Esophagus (tissue), 2 donors: Measurements from ENCODE around the gene EML4. TPM values are rescaled to one million over a fixed set of nuclear protein-coding genes. Genes with fewer than 3 reads are reported as not detected.

Source experiments
- H3K27ac ChIP-seq, 2 donors: one replicate each; pipeline ENCODE4 v1.5.1; 2013; ENCODE audit warnings: low read depth in 2 of 2, mild to moderate bottlenecking in 2 of 2, inconsistent platforms in 1 of 2, low read length in 1 of 2, moderate library complexity in 1 of 2
- H3K27me3 ChIP-seq, 2 donors: one replicate each; pipeline ENCODE4 v1.6.1; 2013; ENCODE audit warnings: low read length in 2 of 2, control low read depth in 1 of 2, mild to moderate bottlenecking in 1 of 2; ENCODE audit not compliant: insufficient read depth in 2 of 2, control insufficient read depth in 1 of 2
- H3K36me3 ChIP-seq, 2 donors: one replicate each; pipeline ENCODE4 v1.6.1; 2013; ENCODE audit warnings: low read length in 1 of 2; ENCODE audit not compliant: control insufficient read depth in 2 of 2, insufficient read depth in 2 of 2
- H3K4me1 ChIP-seq, 2 donors: one replicate each; pipeline ENCODE4 v1.6.1; 2013; ENCODE audit warnings: low read length in 1 of 2; ENCODE audit not compliant: control insufficient read depth in 2 of 2, insufficient read depth in 2 of 2
- H3K4me3 ChIP-seq, 2 donors: one replicate each; pipeline ENCODE4 v1.5.1; 2013; ENCODE audit warnings: low read length in 2 of 2, mild to moderate bottlenecking in 2 of 2, low read depth in 1 of 2, moderate library complexity in 1 of 2
- H3K9me3 ChIP-seq, 2 donors: one replicate each; pipeline ENCODE4 v1.6.1; 2013; ENCODE audit warnings: mild to moderate bottlenecking in 2 of 2, low read depth in 1 of 2, low read length in 1 of 2, moderate library complexity in 1 of 2; ENCODE audit not compliant: control insufficient read depth in 2 of 2, insufficient read depth in 1 of 2
- WGBS, 2 donors: extraction: QIAGEN DNeasy Blood & Tissue Kit; methylation state at CpG; one replicate each; pipeline ENCODE4 v1.1.7; 2013; 5-methylcytosine and 5-hydroxymethylcytosine counted together
- polyA plus RNA-seq, 2 donors: library from polyadenylated mRNA; stranded (reverse); fragments of 200-250 nt; gene quantifications; one replicate each; pipeline ENCODE4 v1.2.3, GENCODE V29; 2013
- donor health status: healthy with polysubstance abuse.
- donor health status: Bipolar disorder and iron deficiency.

EML4 gene
- polyA plus RNA-seq, 2 donors: 8.7 to 9.6 TPM

DNA sequence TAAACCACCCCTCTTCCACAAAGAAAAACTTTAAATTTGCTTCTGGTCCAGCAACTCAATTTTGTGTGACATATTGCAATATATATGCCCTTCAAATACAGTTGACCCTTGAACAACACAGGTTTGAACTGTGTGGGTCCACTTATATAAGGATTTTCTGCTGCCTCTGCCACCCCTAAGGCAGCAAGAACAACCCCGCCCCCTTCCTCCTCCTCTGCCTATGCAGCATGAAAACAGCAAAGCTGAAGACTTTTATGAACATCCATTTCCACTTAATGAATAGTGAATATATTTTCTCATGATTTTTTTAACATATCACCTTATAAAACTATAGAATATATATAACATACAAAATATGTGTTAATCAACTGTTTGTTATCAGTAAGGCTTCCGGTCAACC is 58.3 kb downstream of the EML4 start:
- no peaks in the 10 kb centered on the region for H3K9me3 ChIP-seq
- no peaks in the 10 kb centered on the region for H3K27me3 ChIP-seq
- no peak overlapping the region for H3K4me3 ChIP-seq
- H3K36me3 ChIP-seq: no peaks in the 10 kb centered on the region
- H3K4me1 ChIP-seq: no peaks in the 10 kb centered on the region
- H3K27ac ChIP-seq: no peak overlapping the region
- WGBS, 2 donors: 96% methylated on average over 2 of the region's 2 CpGs

DNA sequence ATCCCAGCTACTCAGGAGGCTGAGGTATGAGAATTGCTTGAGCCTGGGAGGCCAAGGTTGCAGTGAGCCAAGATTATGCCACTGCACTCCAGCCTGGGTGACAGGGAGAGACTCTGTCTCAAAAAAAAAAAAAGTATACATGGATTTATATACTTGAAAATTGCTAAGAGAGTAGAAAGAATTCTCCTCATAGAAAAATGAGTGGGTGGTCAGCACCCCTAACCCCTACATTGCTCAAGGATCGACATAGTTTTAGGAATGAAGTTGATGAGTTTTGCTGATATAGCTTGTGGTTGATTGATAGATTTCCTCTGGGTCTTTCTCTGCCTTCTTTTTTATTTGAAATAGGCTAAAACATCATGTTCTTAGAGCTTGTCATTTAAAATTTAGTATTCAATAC is 58.9 kb downstream of the EML4 start:
- Histone ChIP-seq H3K27ac (no peak overlapping the region), H3K27me3 (no peaks in the 10 kb centered on the region), H3K4me1 (peaks cover 0 to 3% of the 10 kb centered on the region in 2 donors), H3K36me3 (no peaks in the 10 kb centered on the region), H3K4me3 (no peak overlapping the region), H3K9me3 (no peaks in the 10 kb centered on the region)
- 81 to 91% methylated on average over 1 of the region's 1 CpG for WGBS, 2 donors

DNA sequence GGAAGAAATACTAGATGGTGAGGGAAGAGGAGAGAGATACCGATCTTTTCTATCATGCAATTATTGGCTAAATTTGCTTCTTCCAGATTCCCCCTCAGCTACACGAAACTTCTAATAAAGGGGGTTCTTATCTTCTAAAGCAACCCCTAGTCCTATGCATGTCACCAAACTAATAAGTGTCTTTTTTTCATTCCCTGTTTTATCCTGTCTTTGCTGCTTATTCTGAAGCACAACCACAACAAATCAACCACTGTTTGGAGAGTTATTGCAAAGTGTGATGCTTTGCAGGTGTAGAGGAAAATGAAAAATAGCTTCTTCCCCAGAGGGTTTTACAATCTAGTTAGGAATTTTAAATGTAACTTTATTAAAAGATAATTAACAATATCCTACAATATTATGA is 60.8 kb downstream of the EML4 start:
- Histone ChIP-seq H3K4me1 (peaks cover 0 to 3% of the 10 kb centered on the region in 2 donors), H3K36me3 (no peaks in the 10 kb centered on the region), H3K27ac (no peak overlapping the region), H3K4me3 (no peak overlapping the region), H3K27me3 (no peaks in the 10 kb centered on the region), H3K9me3 (no peaks in the 10 kb centered on the region)
- WGBS, 2 donors: 92 to 100% methylated on average over 2 of the region's 2 CpGs

DNA sequence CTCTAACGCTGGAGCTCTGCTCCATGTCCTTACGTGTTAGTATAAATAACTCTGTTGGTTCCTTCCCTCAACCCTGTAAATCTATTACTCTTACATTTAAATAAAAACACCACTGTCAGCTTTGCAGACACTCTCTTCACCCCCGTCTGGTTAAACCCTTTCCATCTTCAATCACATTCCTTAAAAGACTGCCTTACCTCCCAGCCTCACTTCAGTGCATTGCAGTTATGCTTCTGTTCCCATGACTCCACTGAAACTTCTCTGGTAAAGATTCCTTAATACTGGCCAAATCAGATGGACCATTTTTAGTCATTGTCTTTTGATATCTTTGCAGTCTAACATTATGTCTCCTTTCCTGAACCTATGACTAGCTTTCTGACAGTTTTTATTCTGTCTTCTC is 61.7 kb downstream of the EML4 start:
- Histone ChIP-seq H3K27ac (no peak overlapping the region), H3K4me1 (peaks cover 0 to 3% of the 10 kb centered on the region in 2 donors), H3K36me3 (no peaks in the 10 kb centered on the region), H3K9me3 (no peaks in the 10 kb centered on the region), H3K4me3 (no peak overlapping the region), H3K27me3 (no peaks in the 10 kb centered on the region)
- 80 to 87% methylated on average over 3 of the region's 3 CpGs for WGBS, 2 donors

DNA sequence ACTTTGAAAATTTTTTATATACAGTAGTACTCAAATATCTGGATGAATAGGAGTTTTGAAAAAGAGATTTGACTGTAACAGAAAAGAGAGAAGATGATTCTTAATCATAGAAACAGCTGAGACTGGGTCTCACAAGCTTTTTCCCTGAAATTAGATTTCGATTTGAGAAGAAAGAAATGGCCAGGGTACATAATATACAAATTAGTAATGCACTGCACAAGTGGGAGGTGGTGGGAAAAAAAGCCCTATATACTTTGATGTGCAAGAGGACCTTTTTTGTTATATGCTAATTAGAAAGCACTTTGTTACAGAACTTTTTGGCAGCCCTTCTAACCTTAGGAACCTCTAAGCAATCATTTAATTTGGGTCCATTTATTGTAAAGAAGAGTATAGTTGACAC is 62.9 kb downstream of the EML4 start:
- 83 to 84% methylated on average over 1 of the region's 1 CpG for WGBS, 2 donors
- Histone ChIP-seq H3K4me1 (peaks cover 0 to 3% of the 10 kb centered on the region in 2 donors), H3K9me3 (no peaks in the 10 kb centered on the region), H3K36me3 (no peaks in the 10 kb centered on the region), H3K4me3 (no peak overlapping the region), H3K27ac (no peak overlapping the region), H3K27me3 (no peaks in the 10 kb centered on the region)

DNA sequence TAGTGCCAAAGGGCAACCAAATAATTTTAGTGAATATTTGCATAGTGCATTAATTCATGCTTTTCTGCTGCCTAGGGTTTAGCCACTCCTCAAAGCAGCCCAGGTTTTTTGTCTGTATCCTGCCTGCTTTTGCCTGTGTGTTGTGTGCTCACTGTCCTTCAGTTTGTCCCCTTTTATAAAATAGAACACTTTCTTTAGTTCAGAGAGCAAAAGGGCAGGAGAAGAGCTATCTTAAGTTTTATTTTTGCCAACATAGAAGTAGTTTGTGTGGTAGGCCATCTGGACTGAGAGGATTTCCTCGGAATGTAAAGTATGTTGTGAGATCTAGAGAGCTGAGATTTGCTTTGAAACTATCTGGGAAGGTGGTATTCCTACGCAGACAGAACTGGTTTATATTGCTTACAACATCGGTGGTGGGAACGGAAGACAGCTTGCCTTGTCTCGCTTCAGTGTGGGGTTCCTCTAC is 64.9 kb downstream of the EML4 start:
- no peak overlapping the region for H3K27ac ChIP-seq
- WGBS, 2 donors: 61 to 75% methylated on average over 5 of the region's 5 CpGs

DNA sequence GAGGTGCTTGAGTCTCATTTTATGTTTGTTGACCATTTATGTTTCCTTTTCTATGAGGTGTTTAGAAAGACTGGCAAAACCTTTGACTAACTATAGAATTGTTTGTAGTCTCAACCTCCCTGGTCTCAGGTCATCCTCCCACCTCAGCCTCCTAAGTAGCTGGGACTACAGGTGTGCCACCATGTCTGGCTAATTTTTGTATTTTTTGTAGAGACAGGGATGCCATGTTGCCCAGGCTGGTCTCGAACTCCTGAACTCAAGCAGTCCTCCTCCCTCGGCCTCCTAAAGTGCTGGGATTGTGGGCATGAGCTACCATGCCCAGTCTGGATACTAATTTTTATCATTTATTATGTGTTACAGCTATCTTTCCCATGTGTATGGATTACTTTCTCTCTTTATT is 67.8 kb downstream of the EML4 start:
- H3K36me3 ChIP-seq: no peaks in the 10 kb centered on the region
- no peaks in the 10 kb centered on the region for H3K9me3 ChIP-seq
- H3K27me3 ChIP-seq: no peaks in the 10 kb centered on the region
- H3K4me1 ChIP-seq: peaks cover 0 to 3% of the 10 kb centered on the region in 2 donors
- WGBS, 2 donors: 96 to 100% methylated on average over 2 of the region's 2 CpGs
- H3K4me3 ChIP-seq: no peak overlapping the region
- H3K27ac ChIP-seq: no peak overlapping the region

More for the DNA sequence above, 64.9 kb downstream of the EML4 start:
- H3K36me3 ChIP-seq: no peaks in the 10 kb centered on the region
- no peaks in the 10 kb centered on the region for H3K27me3 ChIP-seq
- no peaks in the 10 kb centered on the region for H3K9me3 ChIP-seq
- H3K4me1 ChIP-seq: peaks cover 0 to 3% of the 10 kb centered on the region in 2 donors
- no peak overlapping the region for H3K4me3 ChIP-seq

DNA sequence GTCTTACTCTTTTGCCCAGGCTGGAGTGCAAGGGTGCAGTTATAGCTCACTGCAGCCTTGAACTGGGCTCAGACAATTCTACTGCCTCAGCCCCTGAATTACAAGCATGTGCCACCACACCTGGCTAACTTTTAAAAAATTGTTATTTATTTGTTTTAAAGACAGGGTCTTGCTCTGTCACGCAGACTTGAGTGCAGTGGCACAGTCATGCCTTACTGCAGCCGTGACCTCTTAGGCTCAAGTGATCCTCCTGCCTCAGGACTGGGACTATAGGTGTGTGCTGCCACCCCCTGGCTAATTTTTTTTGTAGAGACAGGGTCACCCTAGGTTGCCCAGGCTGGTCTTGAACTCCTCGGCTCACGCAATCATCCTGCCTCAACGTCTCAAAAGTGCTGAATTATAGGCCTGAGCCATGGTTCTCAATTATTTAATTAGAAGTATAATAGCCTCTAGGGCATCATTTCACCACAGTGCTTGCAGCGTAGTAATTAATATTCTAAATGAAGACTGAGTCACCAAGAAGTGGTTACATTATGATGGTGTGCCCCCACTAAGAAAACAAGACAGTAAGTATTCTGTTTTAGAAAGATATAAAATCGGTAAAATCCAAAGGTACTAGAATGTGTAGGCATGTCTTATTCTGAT is 69.6 kb downstream of the EML4 start:
- Histone ChIP-seq H3K4me1 (no peaks in the 10 kb centered on the region), H3K27me3 (no peaks in the 10 kb centered on the region), H3K9me3 (no peaks in the 10 kb centered on the region), H3K36me3 (no peaks in the 10 kb centered on the region), H3K4me3 (no peak overlapping the region), H3K27ac (no peak overlapping the region)
- WGBS, 2 donors: 59 to 71% methylated on average over 7 of the region's 7 CpGs

DNA sequence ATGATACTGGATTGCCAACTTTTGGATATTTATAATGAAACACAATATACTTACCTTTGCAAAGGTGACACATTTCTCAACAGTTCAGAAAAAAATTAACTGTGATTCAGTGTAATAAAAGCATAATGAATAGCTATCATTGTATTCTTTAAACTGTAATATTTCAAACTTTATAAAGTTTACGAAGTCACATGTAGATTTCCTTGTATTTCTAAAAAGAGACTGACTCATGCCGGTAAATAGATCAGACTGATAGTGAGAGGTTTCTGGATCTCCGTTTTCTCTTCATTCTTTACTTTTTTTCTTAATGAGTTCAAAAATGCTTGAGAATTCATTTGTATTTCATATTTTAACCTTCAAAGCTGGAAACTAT is 70.1 kb downstream of the EML4 start:
- Histone ChIP-seq H3K27ac (no peak overlapping the region), H3K9me3 (no peaks in the 10 kb centered on the region), H3K36me3 (no peaks in the 10 kb centered on the region), H3K4me1 (no peaks in the 10 kb centered on the region), H3K4me3 (no peak overlapping the region), H3K27me3 (no peaks in the 10 kb centered on the region)
- 68 to 85% methylated on average over 3 of the region's 3 CpGs for WGBS, 2 donors

DNA sequence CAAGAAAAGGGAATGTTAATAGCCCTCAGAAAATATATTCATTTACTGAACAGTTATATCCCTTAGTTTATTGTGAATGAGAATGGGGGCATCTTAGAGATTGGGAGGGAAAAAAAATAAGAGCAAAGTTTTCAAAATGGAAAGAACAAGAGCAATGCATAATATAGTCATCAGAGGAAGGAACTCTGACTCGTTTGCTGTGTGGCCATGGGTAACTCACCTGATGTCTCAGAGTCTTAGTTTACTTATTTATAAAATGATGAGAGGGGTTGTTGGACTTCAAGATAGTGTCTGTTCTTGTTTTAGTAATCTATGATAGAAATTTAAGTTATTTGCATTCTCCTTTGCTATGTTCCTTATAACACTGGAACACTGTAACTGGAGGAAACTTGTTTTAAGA is 70.7 kb downstream of the EML4 start:
- no peaks in the 10 kb centered on the region for H3K27me3 ChIP-seq
- H3K9me3 ChIP-seq: no peaks in the 10 kb centered on the region
- WGBS, 2 donors: 56 to 66% methylated on average over 1 of the region's 1 CpG
- no peak overlapping the region for H3K4me3 ChIP-seq
- H3K4me1 ChIP-seq: no peaks in the 10 kb centered on the region
- H3K36me3 ChIP-seq: no peaks in the 10 kb centered on the region
- H3K27ac ChIP-seq: no peak overlapping the region
